Measurements from ENCODE around the gene NTM.

NTM gene

DNA sequence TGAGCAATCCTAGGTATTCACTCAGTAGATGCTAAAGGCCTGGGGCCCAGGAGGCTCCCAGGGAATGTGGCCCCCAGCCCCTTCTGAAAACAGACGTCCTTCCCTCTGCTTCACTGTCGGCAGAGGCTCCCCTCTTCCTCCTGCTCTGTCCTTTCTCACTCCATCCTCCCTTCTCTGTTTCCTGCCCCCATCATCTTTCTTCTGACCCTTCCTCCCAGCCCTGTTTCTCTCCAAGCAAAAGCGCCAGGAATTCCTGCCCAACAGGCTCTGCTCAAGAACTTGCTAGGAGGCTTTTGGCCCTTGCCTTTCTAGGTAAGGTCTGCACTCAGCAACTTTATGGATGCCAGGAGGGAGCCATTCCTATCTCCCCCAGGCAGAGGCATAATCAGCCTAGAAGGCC is 300.5 kb downstream of the NTM start:
- Histone ChIP-seq H3K4me2 (ENCODE audit: low read length) (no peak overlapping the region), H3K36me3 (ENCODE audit: control insufficient read depth, insufficient read depth, low read length) (no peaks in the 10 kb centered on the region), H3K27me3 (ENCODE audit: control insufficient read depth, insufficient read depth, low read length) (no peaks in the 10 kb centered on the region), H3K9ac (no peak overlapping the region), H3K4me3 (ENCODE audit: low read depth, low read length) (no peak overlapping the region), H3K27ac (no peak overlapping the region), H3K4me1 (no peaks in the 10 kb centered on the region), H3K79me2 (no peaks in the 10 kb centered on the region), H3K9me3 (ENCODE audit: control insufficient read depth, low read length) (no peaks in the 10 kb centered on the region), H2AFZ (no peak overlapping the region)
- no peak for TF ChIP-seq CTCF (IDR thresholded peaks at IDR 0.05)

DNA sequence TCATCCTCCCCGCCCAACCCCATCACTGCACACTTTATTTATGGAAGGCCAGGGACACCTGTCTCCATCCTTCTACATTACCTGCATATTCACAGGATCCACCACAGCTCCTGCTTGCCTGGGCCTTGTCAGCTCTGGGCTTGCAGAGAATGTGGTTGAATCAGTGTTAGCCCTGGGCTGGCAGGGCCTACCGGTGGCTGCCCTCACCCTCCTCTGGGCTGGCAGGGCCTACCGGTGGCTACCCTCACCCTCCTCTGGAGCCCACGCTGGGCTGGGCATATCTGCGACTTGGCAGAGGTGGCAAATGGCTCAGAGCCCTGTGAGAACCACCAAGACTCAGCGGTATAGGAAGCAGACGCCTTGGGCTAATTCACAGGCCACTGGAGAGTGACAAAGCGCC is 300.9 kb downstream of the NTM start:
- H2AFZ ChIP-seq, result no peak overlapping the region
- H3K4me2 ChIP-seq (ENCODE audit: low read length), result no peak overlapping the region
- no peaks in the 10 kb centered on the region for H3K4me1 ChIP-seq
- H3K4me3 ChIP-seq (ENCODE audit: low read depth, low read length), result no peak overlapping the region
- H3K9ac ChIP-seq, result no peak overlapping the region
- no peaks in the 10 kb centered on the region for H3K27me3 ChIP-seq (ENCODE audit: control insufficient read depth, insufficient read depth, low read length)
- H3K27ac ChIP-seq, result no peak overlapping the region
- no peak for TF ChIP-seq CTCF (IDR thresholded peaks at IDR 0.05)
- H3K79me2 ChIP-seq, result no peaks in the 10 kb centered on the region
- no peaks in the 10 kb centered on the region for H3K36me3 ChIP-seq (ENCODE audit: control insufficient read depth, insufficient read depth, low read length)
- no peaks in the 10 kb centered on the region for H3K9me3 ChIP-seq (ENCODE audit: control insufficient read depth, low read length)

DNA sequence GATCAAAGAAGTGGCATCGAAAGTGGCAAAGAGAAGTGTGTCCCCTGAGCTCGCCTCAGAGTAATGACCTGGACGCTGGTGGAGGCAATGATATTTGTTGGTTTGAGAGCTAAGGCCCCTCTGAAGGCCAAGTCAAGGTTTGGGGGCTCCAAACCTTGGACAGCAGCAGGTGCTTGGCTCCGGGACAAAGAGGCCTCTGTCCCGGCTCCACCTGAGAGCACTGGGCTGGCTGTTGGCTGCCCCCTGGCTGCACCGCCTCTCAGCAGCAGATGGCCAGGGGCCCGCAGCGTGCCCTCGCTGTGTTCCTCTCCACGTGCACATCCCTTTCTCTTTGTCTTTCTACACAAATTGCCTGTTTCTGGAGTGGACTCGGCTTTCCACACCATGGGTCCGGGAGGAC is 301.3 kb downstream of the NTM start:
- H2AFZ ChIP-seq, result no peak overlapping the region
- H3K9me3 ChIP-seq (ENCODE audit: control insufficient read depth, low read length), result no peaks in the 10 kb centered on the region
- H3K36me3 ChIP-seq (ENCODE audit: control insufficient read depth, insufficient read depth, low read length), result no peaks in the 10 kb centered on the region
- no peaks in the 10 kb centered on the region for H3K4me1 ChIP-seq
- H3K27me3 ChIP-seq (ENCODE audit: control insufficient read depth, insufficient read depth, low read length), result no peaks in the 10 kb centered on the region
- H3K27ac ChIP-seq, result no peak overlapping the region
- no peak overlapping the region for H3K4me2 ChIP-seq (ENCODE audit: low read length)
- no peaks in the 10 kb centered on the region for H3K79me2 ChIP-seq
- no peak for TF ChIP-seq CTCF (IDR thresholded peaks at IDR 0.05)
- no peak overlapping the region for H3K9ac ChIP-seq
- H3K4me3 ChIP-seq (ENCODE audit: low read depth, low read length), result no peak overlapping the region

GRCh38 chr11:131672191-131672590 is 301.8 kb downstream of the NTM start:
- Histone ChIP-seq H3K4me2 (ENCODE audit: low read length) (no peak overlapping the region), H2AFZ (no peak overlapping the region), H3K36me3 (ENCODE audit: control insufficient read depth, insufficient read depth, low read length) (no peaks in the 10 kb centered on the region), H3K27ac (no peak overlapping the region), H3K4me1 (no peaks in the 10 kb centered on the region), H3K4me3 (ENCODE audit: low read depth, low read length) (no peak overlapping the region), H3K9me3 (ENCODE audit: control insufficient read depth, low read length) (no peaks in the 10 kb centered on the region), H3K27me3 (ENCODE audit: control insufficient read depth, insufficient read depth, low read length) (no peaks in the 10 kb centered on the region), H3K9ac (no peak overlapping the region), H3K79me2 (no peaks in the 10 kb centered on the region)
- TF ChIP-seq CTCF (IDR thresholded peaks at IDR 0.05), result no peak

- Histone ChIP-seq H3K36me3 (ENCODE audit: control insufficient read depth, insufficient read depth, low read length) (no peaks in the 10 kb centered on the region), H3K9ac (no peak overlapping the region), H2AFZ (peak overlapping the region; percentile 46), H3K27ac (no peak overlapping the region), H3K79me2 (no peaks in the 10 kb centered on the region), H3K4me3 (ENCODE audit: low read depth, low read length) (no peak overlapping the region), H3K4me1 (no peaks in the 10 kb centered on the region), H3K4me2 (ENCODE audit: low read length) (no peak overlapping the region), H3K27me3 (ENCODE audit: control insufficient read depth, insufficient read depth, low read length) (no peaks in the 10 kb centered on the region), H3K9me3 (ENCODE audit: control insufficient read depth, low read length) (no peaks in the 10 kb centered on the region)
- TF ChIP-seq CTCF (IDR thresholded peaks at IDR 0.05), result peak; percentile 83
Observed at GRCh38 chr11:131674051-131674755, 303.8 kb downstream of the NTM start.

Measured in parathyroid adenoma (tissue), 2 donors.